K562 (cell line): ENCODE data around the gene SERTAD3. TPM values are rescaled to one million over a fixed set of nuclear protein-coding genes. Genes with fewer than 3 reads are reported as not detected.

Source experiments
- ARID3B ChIP-seq: fragments of 250-450 bp; sonication (Bioruptor Pico); IDR thresholded peaks from 2 replicates; pipeline ENCODE4 v1.4.0; 2020; ENCODE audit warnings: borderline replicate concordance
- CHAMP1 ChIP-seq: fragments of 450-650 bp; IDR thresholded peaks from 2 replicates; pipeline ENCODE4 v1.6.1; 2016; ENCODE audit warnings: mild to moderate bottlenecking
- GABPA ChIP-seq: fragments of 200-800 bp; sonication (Bioruptor generic); conservative IDR thresholded peaks from 2 replicates; pipeline ENCODE4 v1.6.1; 2016; ENCODE audit warnings: low read depth, missing genetic modification characterization, missing compliant biosample characterization
- GTF3C2 ChIP-seq: IDR thresholded peaks from 3 replicates; pipeline ENCODE4 v1.6.1; 2011; ENCODE audit warnings: borderline replicate concordance, mild to moderate bottlenecking, moderate library complexity; ENCODE audit not compliant: insufficient read length; ENCODE audit errors: extremely low read depth
- HCFC1 ChIP-seq: IDR thresholded peaks from 2 replicates; pipeline ENCODE4 v1.6.1; 2012; ENCODE audit warnings: low read depth, low read length, improper control_type of control experiment
- HES1 ChIP-seq: fragments of 450-650 bp; IDR thresholded peaks from 2 replicates; pipeline ENCODE4 v1.6.1; 2016; ENCODE audit warnings: low read depth, mild to moderate bottlenecking, moderate library complexity
- HNRNPLL ChIP-seq: fragments of 200-400 bp; formaldehyde crosslinking; IDR thresholded peaks from 2 replicates; pipeline ENCODE4 v1.6.1; 2017; ENCODE audit warnings: low read length, low read depth, mild to moderate bottlenecking; ENCODE audit not compliant: poor library complexity, severe bottlenecking
- LEF1 ChIP-seq: fragments of 450-650 bp; IDR thresholded peaks from 2 replicates; pipeline ENCODE4 v1.6.1; 2016; ENCODE audit warnings: mild to moderate bottlenecking
- TGIF2 ChIP-seq: sonication (generic); formaldehyde crosslinking; IDR thresholded peaks from 2 replicates; pipeline ENCODE4 v1.8.1; 2022; ENCODE audit warnings: mild to moderate bottlenecking, missing genetic modification reagents, moderate library complexity
- ZNF766 ChIP-seq: fragments of 200-800 bp; sonication (Bioruptor generic); conservative IDR thresholded peaks from 2 replicates; pipeline ENCODE4 v1.6.1; 2016; ENCODE audit warnings: missing genetic modification characterization, missing compliant biosample characterization
- polyA plus RNA-seq, 8 experiments: library from polyadenylated mRNA; depleted of rRNA in 4 of 8; stranded (reverse) in 5 of 8; unstranded in 3 of 8; fragments of >200 nt; fragmentation: Nextera tagmentation in 2 of 8; fragmentation: Illumina TruSeq in 1 of 8; extraction: Ambion mirVana in 2 of 8; extraction: Trizol in 1 of 8; gene quantifications; 2 replicates each; pipeline versions ENCODE4 v1.2.1 to v1.2.3, GENCODE V29; 2011 to 2014; ENCODE audit warnings: inconsistent platforms in 1 of 8, missing spikeins in 1 of 8
- total RNA-seq, 7 experiments: library from RNA; depleted of rRNA in 6 of 7; stranded (reverse); fragments of >200 nt in 6 of 7; fragmentation: Illumina TruSeq in 2 of 7; extraction: Trizol in 2 of 7; gene quantifications; 2 replicates each; pipeline versions ENCODE4 v1.2.1 to v1.2.3, GENCODE V29; 2011 to 2021; ENCODE audit warnings: low replicate concordance in 1 of 7
- TF ChIP-seq, protein P1 (sequence below): sonication (generic); formaldehyde crosslinking; IDR thresholded peaks from 2 replicates; pipeline ENCODE4 v1.8.0; 2022; ENCODE audit warnings: mild to moderate bottlenecking, missing genetic modification reagents
- TF ChIP-seq, protein P2 (sequence below): fragments of 250-450 bp; sonication (Bioruptor Pico); IDR thresholded peaks from 2 replicates; pipeline ENCODE4 v1.8.0; 2022; ENCODE audit warnings: inconsistent platforms, mild to moderate bottlenecking, moderate library complexity, borderline replicate concordance
- TF ChIP-seq, protein P3 (sequence below): fragments of 250-450 bp; sonication (Bioruptor Pico); IDR thresholded peaks from 2 replicates; pipeline ENCODE4 v1.8.0; 2021; ENCODE audit warnings: moderate library complexity, mild to moderate bottlenecking, inconsistent platforms
- TF ChIP-seq, protein P4 (sequence below): fragments of 250-450 bp; sonication (Bioruptor Pico); IDR thresholded peaks from 2 replicates; pipeline ENCODE4 v1.8.0; 2021; ENCODE audit warnings: borderline replicate concordance, mild to moderate bottlenecking, moderate library complexity; ENCODE audit not compliant: poor library complexity, severe bottlenecking

The SERTAD3 gene
- total and polyA plus RNA-seq, 9 of the 15 experiments (the other 6 are each of a cell fraction or from before 2014, with no cell fraction given): 5.4 to 28.9 (median 17.5) TPM

DNA sequence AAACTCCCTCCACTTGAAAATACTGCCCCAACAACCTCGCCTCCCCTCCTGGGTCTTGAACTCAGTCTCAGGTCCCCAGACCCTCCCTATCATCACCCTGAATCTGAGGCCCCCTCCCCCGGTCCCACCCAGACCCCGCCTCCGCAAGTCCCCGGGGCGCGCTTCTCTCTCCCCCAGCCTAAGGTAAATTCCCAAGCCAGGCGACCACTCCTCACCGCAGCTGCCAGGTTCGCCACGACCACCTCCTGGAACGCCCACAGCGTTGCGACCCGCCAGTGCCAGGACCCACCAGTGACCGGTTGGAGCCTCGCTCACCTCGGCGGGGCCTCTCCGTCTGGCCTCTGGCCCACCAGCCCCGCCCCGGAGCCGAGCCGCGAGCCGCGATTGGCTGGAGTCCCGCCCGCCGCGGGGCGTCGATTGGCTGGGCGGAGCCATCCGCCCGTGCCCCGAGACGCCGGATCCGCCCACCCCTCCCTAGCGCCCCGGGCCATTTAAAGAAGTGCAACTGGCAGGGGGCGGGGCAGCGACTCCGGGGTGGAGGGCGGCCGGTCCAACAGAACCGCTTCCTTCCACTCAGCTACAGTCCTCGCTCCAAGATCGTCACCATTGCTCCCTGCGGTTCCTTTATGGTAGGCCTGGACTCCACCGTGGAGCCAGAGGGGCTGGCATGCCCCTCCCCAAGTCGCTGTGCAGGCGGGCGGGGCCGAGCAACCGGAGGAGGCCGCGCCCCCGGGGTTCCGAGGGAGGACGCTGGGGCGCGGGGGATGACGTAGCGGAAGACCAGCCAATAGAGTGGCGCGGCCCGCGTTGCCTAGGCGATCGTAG, at the start of gene SERTAD3 (continued):
- TF ChIP-seq, protein P1, sequence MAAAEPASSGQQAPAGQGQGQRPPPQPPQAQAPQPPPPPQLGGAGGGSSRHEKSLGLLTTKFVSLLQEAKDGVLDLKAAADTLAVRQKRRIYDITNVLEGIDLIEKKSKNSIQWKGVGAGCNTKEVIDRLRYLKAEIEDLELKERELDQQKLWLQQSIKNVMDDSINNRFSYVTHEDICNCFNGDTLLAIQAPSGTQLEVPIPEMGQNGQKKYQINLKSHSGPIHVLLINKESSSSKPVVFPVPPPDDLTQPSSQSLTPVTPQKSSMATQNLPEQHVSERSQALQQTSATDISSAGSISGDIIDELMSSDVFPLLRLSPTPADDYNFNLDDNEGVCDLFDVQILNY: no peak
- TF ChIP-seq TGIF2 (CRISPR knock-in tag) (no peak), ARID3B (CRISPR knock-in tag) (no peak), HCFC1 (peak; percentile 46; the same call in 1 of the 2 replicates), HES1 (no peak; the same call in 1 of the 2 replicates), GTF3C2 (no peak), CHAMP1 (no peak), GABPA (tag) (peak; percentile 30; the same call in 1 of the 2 replicates), ZNF766 (CRISPR knock-in tag) (no peak), HNRNPLL (peak; percentile 19), LEF1 (0 out of 2 replicates have a peak, but pooled peaks have one; percentile 9)
- TF ChIP-seq, protein P2, sequence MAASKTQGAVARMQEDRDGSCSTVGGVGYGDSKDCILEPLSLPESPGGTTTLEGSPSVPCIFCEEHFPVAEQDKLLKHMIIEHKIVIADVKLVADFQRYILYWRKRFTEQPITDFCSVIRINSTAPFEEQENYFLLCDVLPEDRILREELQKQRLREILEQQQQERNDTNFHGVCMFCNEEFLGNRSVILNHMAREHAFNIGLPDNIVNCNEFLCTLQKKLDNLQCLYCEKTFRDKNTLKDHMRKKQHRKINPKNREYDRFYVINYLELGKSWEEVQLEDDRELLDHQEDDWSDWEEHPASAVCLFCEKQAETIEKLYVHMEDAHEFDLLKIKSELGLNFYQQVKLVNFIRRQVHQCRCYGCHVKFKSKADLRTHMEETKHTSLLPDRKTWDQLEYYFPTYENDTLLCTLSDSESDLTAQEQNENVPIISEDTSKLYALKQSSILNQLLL (CRISPR knock-in tag): no peak
- TF ChIP-seq, protein P3, sequence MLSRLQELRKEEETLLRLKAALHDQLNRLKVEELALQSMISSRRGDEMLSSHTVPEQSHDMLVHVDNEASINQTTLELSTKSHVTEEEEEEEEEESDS (CRISPR knock-in tag): no peak
- TF ChIP-seq, protein P4, sequence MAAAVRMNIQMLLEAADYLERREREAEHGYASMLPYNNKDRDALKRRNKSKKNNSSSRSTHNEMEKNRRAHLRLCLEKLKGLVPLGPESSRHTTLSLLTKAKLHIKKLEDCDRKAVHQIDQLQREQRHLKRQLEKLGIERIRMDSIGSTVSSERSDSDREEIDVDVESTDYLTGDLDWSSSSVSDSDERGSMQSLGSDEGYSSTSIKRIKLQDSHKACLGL (CRISPR knock-in tag): no peak
